ENCODE results near the gene HOXA7.

Gene HOXA7

DNA sequence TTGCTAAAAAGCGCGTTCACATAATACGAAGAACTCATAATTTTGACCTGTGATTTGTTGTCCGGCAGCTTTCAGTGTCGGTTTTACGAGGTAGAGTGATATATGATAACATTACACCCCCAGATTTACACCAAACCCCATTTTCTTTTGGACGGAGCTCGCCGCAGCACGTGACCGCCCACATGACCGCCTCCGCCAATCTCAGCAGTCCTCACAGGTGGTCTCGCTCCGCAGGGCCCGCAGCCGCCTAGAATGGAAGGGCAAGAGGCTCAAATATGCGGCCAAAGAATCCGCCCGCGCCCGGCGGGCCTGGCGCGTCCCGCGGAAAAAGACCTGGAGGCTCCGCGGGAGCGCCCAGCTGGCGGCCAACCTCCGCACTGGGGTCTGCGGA is at the start of gene HOXA7:
HOXA7 (minus strand) TSS at position 168 of the 391 bp plus-strand sequence; CDS start at position 38, 130 bp downstream.
- in situ Hi-C loops (cut with MboI; ENCODE audit: low pct_unique_long_range_greater_than_20kb, low sequenced_read_pairs, unreplicated experiment), result loop anchor here (10.0 to 25.0 kb wide), 2 partner anchors 88 to 794 kb away; partner anchors contain the start of gene EVX1
- TF ChIP-seq, protein P1, sequence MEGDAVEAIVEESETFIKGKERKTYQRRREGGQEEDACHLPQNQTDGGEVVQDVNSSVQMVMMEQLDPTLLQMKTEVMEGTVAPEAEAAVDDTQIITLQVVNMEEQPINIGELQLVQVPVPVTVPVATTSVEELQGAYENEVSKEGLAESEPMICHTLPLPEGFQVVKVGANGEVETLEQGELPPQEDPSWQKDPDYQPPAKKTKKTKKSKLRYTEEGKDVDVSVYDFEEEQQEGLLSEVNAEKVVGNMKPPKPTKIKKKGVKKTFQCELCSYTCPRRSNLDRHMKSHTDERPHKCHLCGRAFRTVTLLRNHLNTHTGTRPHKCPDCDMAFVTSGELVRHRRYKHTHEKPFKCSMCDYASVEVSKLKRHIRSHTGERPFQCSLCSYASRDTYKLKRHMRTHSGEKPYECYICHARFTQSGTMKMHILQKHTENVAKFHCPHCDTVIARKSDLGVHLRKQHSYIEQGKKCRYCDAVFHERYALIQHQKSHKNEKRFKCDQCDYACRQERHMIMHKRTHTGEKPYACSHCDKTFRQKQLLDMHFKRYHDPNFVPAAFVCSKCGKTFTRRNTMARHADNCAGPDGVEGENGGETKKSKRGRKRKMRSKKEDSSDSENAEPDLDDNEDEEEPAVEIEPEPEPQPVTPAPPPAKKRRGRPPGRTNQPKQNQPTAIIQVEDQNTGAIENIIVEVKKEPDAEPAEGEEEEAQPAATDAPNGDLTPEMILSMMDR (IDR thresholded peaks at IDR 0.05; ENCODE audit: extremely low read depth, insufficient read depth, missing control alignments), result no peak
- no peak for DNase-seq (ENCODE audit: low spot score)

DNA sequence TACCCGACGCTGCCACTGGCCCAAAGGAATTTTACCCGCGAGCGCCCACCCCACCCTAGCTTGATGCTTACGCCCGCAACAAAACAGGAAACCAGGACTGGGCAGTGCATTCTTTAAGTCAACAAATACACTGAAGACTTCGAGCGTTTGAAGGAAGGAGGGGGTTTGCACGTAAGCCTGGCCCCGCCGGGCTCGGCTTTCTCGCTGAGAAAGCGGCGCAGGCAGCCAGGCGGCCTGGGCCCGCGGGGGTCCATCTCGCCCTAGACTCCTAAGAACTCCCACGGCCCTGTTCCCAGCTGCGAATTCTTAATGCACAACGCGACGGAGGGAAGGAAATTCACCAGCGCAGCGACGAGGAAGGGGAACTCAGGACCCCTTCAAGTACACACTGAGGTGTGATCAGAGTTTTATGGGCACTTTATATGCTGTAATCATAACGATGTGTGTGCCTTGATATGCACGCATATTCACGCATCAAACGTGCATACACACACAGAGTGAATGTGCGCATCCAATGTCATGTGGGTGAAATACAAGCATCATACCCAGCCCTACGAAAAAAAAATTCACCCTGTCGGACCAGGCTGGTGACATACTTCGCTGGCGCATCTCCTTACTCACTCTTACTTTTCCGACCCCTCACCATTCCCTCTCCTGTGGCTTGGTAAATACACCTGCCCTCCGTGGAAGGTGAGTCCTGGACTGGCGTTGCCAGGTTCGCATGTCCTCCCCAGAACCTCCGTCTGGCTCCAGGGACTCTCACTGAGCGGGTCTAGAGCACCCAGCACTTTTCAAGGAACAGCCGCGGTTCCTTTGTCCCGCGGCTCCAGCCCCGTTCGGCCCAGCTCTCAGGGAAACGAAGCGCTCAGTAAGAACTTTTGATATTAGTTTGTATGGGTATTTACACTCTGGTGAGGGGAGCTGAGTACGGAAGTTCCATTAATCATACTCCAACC is 49.1 kb upstream of the HOXA7 start:
- in situ Hi-C loops (cut with MboI; ENCODE audit: low pct_unique_long_range_greater_than_20kb, low sequenced_read_pairs, unreplicated experiment), result loop anchor here (10.0 kb wide), 1 partner anchor 719 kb away; no protein-coding TSS in a partner anchor
- DNase-seq (ENCODE audit: low spot score), result no peak
- TF ChIP-seq, protein P1 (IDR thresholded peaks at IDR 0.05; ENCODE audit: extremely low read depth, insufficient read depth, missing control alignments), result no peak

DNA sequence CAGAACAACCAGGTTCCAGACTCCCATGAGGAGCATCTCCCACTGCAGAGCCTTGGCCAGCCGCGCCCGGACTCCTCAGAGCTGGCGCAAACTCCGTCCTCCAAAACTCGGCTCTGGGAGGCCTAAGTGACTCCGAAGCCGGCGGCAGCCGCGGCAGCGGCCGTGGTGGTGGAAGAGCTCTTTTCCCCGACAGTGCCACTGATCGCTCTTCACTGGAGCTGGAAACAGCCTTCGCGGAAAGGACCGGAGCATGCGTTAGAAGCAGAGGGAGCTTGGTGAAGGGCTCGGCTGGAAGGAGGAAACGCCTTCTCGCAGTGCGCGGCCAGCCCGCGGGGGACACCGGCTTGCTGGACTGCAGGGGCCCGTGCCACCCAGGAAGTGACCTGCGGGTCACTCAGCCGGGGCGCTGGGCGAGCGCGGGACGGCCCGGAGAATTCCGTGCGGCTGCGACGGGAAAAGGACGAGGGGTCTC is 48.4 kb upstream of the HOXA7 start:
- no peak for DNase-seq (ENCODE audit: low spot score)
- in situ Hi-C loops (cut with MboI; ENCODE audit: low pct_unique_long_range_greater_than_20kb, low sequenced_read_pairs, unreplicated experiment), result loop anchor here (10.0 kb wide), 1 partner anchor 720 kb away; no protein-coding TSS in a partner anchor
- TF ChIP-seq, protein P1 (IDR thresholded peaks at IDR 0.05; ENCODE audit: extremely low read depth, insufficient read depth, missing control alignments), result no peak

DNA sequence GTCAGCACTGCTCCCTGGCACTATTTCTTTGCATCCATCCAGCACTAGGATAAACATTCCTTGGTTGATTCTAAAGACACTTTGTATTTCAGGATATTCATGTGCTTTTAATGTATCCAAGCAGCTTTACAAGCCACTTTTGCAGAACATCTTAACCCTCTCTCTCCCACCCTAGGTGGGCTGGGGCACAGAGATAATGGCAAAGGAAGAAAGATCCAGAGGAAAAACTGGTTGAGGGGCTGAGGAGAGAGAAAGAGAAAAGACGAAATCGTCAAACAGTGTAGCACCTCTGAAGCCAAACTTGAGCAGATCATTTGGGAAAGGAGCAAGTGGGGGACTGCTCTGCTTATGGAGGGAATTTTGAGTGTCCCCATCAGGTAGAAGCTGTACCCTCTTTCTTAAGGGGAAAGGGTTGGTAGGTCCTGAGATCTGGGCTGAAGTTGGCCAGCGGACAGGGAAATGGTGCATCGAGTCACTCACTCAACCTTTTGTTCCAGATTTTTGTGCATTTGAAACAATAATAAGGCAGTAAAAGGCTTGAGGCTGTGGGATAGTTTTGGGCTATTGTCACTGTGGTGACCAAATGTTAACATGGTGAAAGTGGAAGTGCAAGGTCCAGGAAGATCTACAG is 47.6 kb upstream of the HOXA7 start:
- DNase-seq (ENCODE audit: low spot score), result no peak
- in situ Hi-C loops (cut with MboI; ENCODE audit: low pct_unique_long_range_greater_than_20kb, low sequenced_read_pairs, unreplicated experiment), result loop anchor here (10.0 kb wide), 1 partner anchor 721 kb away; no protein-coding TSS in a partner anchor
- TF ChIP-seq, protein P1 (IDR thresholded peaks at IDR 0.05; ENCODE audit: extremely low read depth, insufficient read depth, missing control alignments), result no peak

DNA sequence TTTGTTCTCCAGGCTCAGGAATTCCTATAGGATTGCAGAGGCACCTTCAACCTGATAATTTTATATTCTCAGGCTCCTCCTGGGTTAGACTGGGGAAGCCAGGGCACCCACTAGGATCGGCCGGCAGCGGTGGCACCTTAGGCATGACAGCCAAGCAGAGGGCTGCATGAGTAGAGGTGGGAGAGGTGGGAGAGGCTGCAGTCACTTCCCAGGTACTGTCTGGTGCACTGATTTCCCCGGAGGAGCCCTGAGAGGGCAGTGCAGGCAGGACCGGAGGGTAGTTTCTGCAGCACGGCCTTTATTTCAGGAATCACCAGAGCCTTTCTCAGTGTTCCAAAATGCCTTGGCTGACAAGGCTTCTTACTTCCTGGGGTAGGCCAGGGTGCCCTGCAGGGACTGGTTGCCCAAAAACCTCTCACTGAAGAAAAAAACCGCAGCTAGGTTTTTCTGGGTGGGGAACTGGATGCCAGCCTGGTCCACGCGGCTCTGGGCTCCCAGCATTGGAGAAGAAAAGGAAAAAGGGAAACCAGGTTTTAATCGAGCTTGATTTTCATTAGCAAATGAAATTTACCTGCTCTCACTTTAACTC is 47.0 kb upstream of the HOXA7 start:
- no peak for DNase-seq (ENCODE audit: low spot score)
- in situ Hi-C loops (cut with MboI; ENCODE audit: low pct_unique_long_range_greater_than_20kb, low sequenced_read_pairs, unreplicated experiment), result loop anchor here (10.0 kb wide), 1 partner anchor 721 kb away; no protein-coding TSS in a partner anchor
- TF ChIP-seq, protein P1 (IDR thresholded peaks at IDR 0.05; ENCODE audit: extremely low read depth, insufficient read depth, missing control alignments), result no peak

DNA sequence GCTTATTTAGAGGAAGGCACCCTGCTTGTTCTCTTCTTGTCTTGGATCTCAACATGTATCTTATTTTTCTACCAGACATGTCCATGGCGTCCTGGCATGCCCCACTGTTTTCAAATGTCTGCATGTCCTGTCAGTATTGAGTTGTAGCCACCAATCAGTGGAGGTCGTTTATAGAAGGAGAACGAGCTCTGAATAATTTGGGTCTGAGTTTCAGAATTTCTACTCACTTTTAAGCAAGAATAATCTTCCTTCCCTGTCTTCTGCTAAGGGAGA is 46.3 kb upstream of the HOXA7 start:
- no peak for DNase-seq (ENCODE audit: low spot score)
- TF ChIP-seq, protein P1 (IDR thresholded peaks at IDR 0.05; ENCODE audit: extremely low read depth, insufficient read depth, missing control alignments), result no peak
- in situ Hi-C loops (cut with MboI; ENCODE audit: low pct_unique_long_range_greater_than_20kb, low sequenced_read_pairs, unreplicated experiment), result loop anchor here (10.0 kb wide), 1 partner anchor 722 kb away; no protein-coding TSS in a partner anchor
